ENCODE data around the gene CRTC1. TPM values are rescaled to one million over a fixed set of nuclear protein-coding genes. Genes with fewer than 3 reads are reported as not detected.

CRTC1 gene
- total and polyA plus RNA-seq, 9 of the 15 experiments (the other 6 are each of a cell fraction or from before 2014, with no cell fraction given), result 0.25 to 3.8 (median 1.2) TPM; not detected in 2

DNA sequence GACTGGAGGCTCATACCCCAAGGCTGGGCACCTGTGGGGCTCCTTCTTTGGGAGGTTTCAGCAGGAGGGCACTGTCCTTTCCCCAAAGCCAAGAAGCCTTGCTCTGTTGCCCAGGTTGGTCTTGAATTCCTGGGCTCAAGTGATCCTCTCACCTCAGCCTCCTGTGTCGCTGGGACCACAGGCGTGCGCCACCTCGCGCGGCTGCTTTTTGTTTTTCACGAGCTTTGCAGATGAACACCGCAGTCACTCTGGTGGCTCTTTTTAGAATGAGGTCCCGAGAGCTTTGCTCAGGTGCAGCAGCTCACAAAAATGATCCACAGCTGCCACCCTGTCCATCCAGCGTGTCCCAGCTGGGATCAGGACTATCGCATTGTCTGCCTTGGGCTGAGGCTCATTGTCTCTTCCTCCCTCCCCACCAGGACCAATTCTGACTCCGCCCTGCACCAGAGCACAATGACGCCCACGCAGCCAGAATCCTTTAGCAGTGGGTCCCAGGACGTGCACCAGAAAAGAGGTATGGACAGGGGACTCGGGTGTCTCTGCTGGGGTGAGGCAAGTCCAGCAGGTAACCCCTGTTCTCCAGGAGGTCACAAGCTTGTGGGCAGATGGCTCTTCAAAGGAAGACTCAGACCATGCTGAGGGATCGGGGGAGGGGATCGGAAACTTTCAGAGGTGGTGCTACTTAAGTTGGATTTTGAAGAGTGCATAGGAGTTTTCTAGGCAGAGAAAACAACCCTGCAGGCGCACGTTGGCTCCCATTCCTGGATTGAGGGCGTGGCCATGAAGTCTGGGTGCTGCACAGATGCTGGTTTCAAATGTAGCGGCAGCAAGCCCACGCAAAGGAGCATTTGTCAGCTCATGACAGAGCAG, 66.1 kb downstream of the CRTC1 start:
- in situ Hi-C loops (cut with MboI), result no loop called here
- Histone ChIP-seq H3K27me3 (ENCODE audit: control insufficient read depth in 2 of 2, insufficient read depth in 2 of 2, low read length in 2 of 2) (no peaks in the 10 kb centered on the region), H3K9me1 (ENCODE audit: control insufficient read depth, insufficient read depth, low read length) (no peaks in the 10 kb centered on the region), H3K4me1 (replicated peaks in 1 of 2; ENCODE audit: control insufficient read depth in 2 of 2, insufficient read depth in 2 of 2, low read length in 2 of 2) (peaks cover 4 to 42% of the 10 kb centered on the region in 2 experiments; a peak in 3 of 5 replicates), H3K79me2 (ENCODE audit: control insufficient read depth, insufficient read depth, low read length) (no peaks in the 10 kb centered on the region), H3K9me3 (replicated peaks; ENCODE audit: control insufficient read depth, insufficient read depth, low read depth, low read length) (no peaks in the 10 kb centered on the region), H3K9ac (ENCODE audit: insufficient read depth in 1 of 2, low read depth in 2 of 2, low read length in 2 of 2) (peak overlapping the region in 1 of 2 experiments; percentile 72; a peak in 2 of 4 replicates), H3K4me2 (ENCODE audit: insufficient read depth, low read length) (no peak overlapping the region), H3K27ac (ENCODE audit: extremely low read depth, low read depth, low read length) (no peak overlapping the region), H4K20me1 (replicated peaks; ENCODE audit: control insufficient read depth, insufficient read depth, low read length) (peaks cover 14% of the 10 kb centered on the region), H2AFZ (ENCODE audit: low read depth, low read length) (no peak overlapping the region), H3K4me3 (no peak overlapping the region), H3K36me3 (ENCODE audit: control insufficient read depth, insufficient read depth, low read length) (no peaks in the 10 kb centered on the region)
- peak in 2 of 4 experiments; percentile 52 to 62 for DNase-seq (ENCODE audit: extremely low read depth in 1 of 4, low spot score in 3 of 4)
- ChIA-PET POLR2A (interaction anchor here (0.5 to 1.3 kb wide), 8 partner anchors 9 to 250 kb away, joined by 3 to 5 read pairs (median 3); no protein-coding TSS in a partner anchor), CTCF (ENCODE audit: low intra/inter-chr PET ratio) (no interaction called here)
- TF ChIP-seq KDM4B (IDR thresholded peaks at IDR 0.05; ENCODE audit: borderline replicate concordance in 2 of 2, low read depth in 1 of 2), result no peak
- TF ChIP-seq NRF1 (conservative IDR thresholded peaks at IDR 0.05 in 1 of 2, IDR thresholded peaks at IDR 0.05 in 1 of 2), result 0 out of 4 replicates have a peak, but pooled peaks of 1 of the 2 experiments have one; percentile 15
- peak; percentile 90 for TF ChIP-seq EGR1 (conservative IDR thresholded peaks at IDR 0.05)
- TF ChIP-seq BHLHE40 (IDR thresholded peaks at IDR 0.05; ENCODE audit: low read length), result no peak
- no TSS peak for BruUV-seq (replicated peaks)
- intact Hi-C loops (cut with micrococcal nuclease), result no loop called here
- 55% methylated on average over 22 of the region's 23 CpGs for WGBS (ENCODE audit: insufficient coverage, low coverage, missing lambda C conversion rate)
- FAIRE-seq, result no peak
- peak; percentile 61 for ATAC-seq

Data from K562 (cell line).